GM21786 (cell line): ENCODE measurements around the gene C19orf44.
"Not testable (repeated sequence)": the region's sequence is repeated elsewhere in the genome, so short reads cannot be mapped to it uniquely, and the experiment has no call there.

Source experiments
- ATAC-seq: cut with Tn5 transposase; IDR thresholded peaks from one replicate; pipeline ENCODE4 v1.9.1; 2021; ENCODE audit not compliant: unreplicated experiment

C19orf44 gene

GRCh38 chr19:16466802-16467427 is 29.3 kb upstream of the C19orf44 start:
- ATAC-seq, result not testable (repeated sequence)

DNA sequence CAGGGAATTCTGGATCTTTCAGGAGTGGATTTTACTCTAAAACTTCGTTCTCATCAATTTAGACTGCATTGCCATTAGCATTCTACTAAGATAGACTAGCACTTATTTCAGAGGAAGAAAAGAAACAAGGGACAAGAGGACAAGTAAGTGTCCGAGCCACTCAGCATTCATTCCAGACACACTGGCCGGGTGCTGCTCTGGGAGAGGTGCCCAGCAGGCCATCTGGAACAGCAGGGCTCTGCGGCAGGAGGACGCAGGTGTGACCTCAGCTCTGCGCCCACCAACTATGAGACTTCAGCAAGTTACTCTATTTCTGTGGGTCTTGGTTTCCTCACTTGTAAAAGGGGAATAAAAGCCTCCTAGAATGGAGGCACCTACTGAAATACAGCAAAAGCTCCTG is 28.6 kb upstream of the C19orf44 start:
- no peak for ATAC-seq

GRCh38 chr19:16470541-16470910 is 25.7 kb upstream of the C19orf44 start:
- ATAC-seq, result no peak

GRCh38 chr19:16470911-16471811 is 25.0 kb upstream of the C19orf44 start:
- ATAC-seq, result no peak

- not testable (repeated sequence) for ATAC-seq
Measured at GRCh38 chr19:16472559-16472899, 23.7 kb upstream of the C19orf44 start.

DNA sequence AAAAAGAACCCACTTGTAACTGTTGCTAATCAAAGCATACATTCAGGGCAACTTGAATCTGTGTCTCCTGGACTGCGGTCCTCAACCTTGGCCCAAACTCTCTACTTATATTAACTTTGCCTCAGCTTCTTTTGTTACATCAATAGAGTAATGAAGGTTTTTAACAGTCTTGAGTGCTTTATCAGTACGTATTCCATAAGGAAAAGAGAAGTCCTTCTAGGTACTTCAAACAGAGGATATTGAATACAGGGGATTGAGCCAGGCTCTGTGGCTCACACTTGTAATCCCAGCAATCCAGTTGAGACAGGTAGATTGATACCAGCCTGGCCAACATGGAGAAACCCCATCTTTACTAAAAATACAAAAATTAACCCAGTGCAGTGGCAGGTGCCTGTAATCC is 23.2 kb upstream of the C19orf44 start:
- ATAC-seq, result no peak

- no peak for ATAC-seq
Measured at GRCh38 chr19:16473875-16474392, 22.3 kb upstream of the C19orf44 start.

DNA sequence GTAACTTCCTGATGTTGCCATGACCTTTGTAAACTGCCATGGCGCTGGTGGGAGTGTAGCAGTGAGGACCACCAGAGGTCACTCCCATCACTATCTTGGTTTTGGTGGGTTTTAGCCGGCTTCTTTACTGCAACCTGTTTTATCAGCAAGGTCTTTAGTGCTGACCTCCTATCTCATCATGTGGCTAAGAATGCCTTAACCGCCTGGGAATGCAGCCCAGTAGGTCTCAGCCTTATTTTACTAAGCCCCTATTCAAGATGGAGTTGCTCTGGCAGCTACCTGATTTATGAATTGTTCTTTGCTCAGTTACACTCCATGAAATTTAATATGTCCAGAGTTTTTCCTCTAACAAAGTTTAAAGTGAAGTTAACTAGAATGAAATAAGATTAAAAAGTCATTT is 19.8 kb upstream of the C19orf44 start:
- ATAC-seq, result no peak

GRCh38 chr19:16477311-16477710 is 18.9 kb upstream of the C19orf44 start:
- no peak for ATAC-seq

GRCh38 chr19:16482745-16483144 is 13.4 kb upstream of the C19orf44 start:
- ATAC-seq, result no peak

- not testable (repeated sequence) for ATAC-seq
Measured at GRCh38 chr19:16486476-16486875, 9.7 kb upstream of the C19orf44 start.

DNA sequence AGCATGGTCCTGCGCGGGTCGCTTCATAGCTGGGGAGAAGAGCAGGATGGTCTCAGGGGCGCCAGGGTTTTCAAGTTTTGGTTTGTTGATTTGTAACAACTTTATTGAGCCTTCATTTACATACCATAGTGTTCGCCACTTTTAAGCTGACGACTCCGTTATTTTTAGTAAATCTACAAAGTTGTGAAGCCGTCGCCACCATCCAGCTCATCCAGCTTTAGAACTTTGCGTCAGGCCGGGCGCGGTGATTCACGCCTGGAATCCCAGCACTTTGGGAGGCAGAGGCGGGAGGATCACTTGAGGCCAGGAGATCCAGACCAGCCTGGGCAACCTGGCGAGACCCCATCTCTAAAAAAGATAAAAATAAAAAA is 404 bp downstream of the C19orf44 start:
- ATAC-seq, result no peak

DNA sequence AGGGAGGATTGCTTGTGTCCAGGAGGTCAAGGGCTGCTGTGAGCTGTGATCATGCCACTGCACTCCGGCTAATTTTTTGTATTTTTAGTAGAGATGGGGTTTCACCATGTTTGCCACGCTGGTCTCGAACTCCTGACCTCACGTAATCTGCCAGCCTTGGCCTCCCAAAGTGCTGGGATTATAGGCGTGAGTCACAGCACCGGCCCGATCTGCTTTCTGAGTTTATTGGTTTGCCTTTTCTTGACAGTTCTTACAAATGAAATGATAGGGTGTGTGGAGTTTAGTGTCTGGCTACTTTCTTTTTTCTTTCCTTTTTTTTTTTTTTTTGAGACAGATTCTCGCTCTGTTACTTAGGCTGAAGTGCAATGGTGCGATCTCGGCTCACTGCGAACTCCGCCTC is 848 bp downstream of the C19orf44 start:
- no peak for ATAC-seq

DNA sequence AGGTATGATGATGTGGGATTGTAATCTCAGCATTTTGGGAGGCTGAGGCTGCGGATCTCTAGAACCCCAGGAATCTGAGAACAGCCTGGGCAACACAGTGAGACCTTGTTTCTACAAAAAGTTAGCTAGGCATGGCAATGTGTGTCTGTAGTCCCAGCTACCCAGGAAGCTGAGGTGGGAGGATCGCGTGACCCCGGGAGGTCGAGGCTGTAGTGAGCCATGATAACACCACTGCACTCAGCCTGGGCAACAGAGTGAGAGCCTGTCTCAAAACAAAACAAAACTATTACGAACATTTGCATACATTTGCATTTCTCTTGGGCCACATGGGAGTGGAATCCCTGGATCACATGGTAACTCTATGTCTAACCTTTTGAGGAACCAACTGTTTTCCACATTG is 1.6 kb downstream of the C19orf44 start:
- no peak for ATAC-seq

DNA sequence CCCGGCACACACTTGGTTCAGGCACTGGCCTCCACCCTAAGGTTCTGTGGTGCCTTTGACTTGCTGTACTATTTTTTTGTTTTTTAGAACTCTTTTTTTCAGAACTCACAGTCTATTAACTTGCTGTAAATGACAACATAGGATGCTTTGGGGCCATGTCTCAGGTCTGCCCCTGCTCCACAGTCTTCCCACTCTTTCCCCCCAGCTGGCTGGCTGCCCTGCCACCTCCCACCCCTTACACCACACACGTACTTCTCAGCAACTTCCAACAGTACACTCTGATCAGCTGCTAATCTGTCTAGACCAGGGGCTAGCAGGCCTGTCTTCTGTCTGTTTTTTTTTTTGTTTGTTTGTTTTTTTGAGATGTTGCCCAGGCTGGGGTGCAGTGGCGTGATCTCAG is 8.1 kb downstream of the C19orf44 start:
- no peak for ATAC-seq

GRCh38 chr19:16506161-16506560 is 10.0 kb downstream of the C19orf44 start:
- not testable (repeated sequence) for ATAC-seq

DNA sequence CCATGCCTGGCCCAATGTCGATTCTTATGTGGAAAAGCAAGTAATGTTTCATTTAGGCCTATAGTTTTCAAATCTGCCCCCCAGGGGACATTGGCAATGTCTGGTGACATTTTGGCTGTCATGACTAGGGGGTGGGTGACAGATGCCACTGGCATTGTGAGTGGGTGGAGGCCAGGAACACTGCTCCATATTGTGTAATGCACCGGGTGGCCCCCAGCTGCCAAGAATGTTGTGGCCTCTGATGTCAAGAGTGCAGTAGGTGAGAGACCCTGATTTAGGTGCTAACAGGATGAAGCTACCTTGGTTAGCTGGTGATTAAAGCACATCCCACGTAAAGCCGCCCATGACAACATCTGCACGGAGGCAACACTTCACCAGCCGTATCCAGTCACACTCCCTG is 10.8 kb downstream of the C19orf44 start:
- ATAC-seq, result no peak

GRCh38 chr19:16508546-16508945 is 12.4 kb downstream of the C19orf44 start:
- no peak for ATAC-seq

DNA sequence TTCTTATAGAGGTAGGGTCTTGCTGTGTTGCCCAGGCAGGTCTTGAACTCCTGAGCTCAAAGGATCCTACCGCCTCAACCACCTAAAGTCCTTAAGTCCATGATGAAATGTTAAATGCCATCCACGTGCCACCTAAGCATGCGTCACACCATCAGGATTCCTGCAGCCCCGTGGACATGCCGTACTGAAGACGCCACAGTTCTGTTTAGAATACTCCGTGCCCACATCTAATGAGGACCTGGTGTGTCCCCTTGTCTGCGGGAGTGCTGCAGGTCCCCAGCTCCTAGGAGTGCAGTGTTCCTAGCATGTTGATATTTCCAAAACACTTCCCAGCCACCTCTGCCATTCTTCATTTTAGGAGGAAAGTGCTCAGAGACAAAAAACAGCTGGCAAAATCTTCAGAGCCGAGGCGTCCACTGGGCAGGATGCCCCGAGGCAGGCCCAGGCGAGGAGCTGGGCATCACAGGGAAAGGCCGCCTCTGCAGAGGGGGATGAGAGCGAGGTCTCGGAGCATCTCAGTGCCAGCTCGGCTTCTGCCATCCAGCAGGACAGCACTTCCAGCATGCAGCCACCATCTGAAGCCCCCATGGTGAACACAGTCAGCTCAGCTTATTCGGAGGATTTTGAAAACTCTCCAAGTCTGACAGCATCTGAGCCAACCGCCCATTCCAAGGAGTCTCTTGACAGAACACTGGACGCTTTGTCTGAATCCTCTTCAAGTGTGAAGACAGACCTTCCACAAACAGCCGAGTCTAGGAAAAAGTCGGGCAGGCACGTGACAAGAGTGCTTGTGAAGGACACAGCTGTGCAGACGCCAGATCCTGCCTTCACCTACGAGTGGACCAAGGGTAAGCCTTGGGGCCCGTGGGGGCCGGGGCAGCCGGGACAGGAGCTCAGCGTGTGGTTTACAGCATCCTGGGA is 13.2 kb downstream of the C19orf44 start:
- no peak for ATAC-seq

- ATAC-seq, result not testable (repeated sequence)
Measured at GRCh38 chr19:16512611-16513010, 16.4 kb downstream of the C19orf44 start.

GRCh38 chr19:16514383-16515019 is 18.3 kb downstream of the C19orf44 start:
- no peak for ATAC-seq
